ENCODE results near the gene RIMBP3C.
A peak's percentile ranks its signal among the peaks of the same experiment; 100 is the strongest.
"Not testable (repeated sequence)": the region's sequence is repeated elsewhere in the genome, so short reads cannot be mapped to it uniquely, and the experiment has no call there.

Gene RIMBP3C

DNA sequence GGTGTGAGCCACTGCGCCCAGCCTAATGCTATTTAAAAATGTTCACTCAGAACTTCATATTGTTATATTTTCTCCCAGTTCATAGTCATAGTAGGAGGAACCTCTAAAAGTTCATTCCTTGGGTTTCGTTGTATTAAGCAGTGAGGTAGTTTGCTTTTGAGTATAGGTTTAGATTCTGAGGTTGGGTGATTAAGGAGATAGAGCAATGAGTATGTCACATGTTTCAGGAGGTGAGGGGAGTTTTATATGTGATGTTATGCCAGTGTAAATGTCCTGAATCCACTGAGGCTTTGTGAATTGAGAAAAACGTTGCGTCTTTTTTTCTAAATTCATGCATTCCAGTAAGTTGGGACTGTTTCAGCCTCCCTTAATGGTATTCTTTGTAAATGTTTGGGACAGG lies 20.4 kb upstream of the RIMBP3C start:
- DNase-seq (ENCODE audit: low spot score): no peak

DNA sequence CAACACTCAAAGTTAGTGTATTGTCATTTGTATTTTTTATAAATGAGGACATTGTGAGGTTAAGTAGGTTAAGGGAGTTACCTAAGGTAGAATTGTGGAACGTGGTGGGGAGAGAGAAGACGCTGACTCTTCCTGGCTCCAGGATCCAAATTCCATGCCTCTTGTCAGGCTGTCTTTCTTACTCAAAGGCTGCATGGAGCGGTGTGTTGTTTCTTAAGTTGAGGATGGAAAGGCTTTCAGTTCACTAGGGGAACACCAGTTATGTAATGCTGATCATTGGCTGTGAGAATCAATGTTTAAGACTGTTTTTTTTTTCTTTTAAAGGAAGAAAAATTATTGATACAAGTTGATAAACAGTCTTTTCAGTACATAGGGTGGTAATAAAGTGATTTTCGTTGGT lies 19.1 kb upstream of the RIMBP3C start:
- no peak for DNase-seq (ENCODE audit: low spot score)

DNA sequence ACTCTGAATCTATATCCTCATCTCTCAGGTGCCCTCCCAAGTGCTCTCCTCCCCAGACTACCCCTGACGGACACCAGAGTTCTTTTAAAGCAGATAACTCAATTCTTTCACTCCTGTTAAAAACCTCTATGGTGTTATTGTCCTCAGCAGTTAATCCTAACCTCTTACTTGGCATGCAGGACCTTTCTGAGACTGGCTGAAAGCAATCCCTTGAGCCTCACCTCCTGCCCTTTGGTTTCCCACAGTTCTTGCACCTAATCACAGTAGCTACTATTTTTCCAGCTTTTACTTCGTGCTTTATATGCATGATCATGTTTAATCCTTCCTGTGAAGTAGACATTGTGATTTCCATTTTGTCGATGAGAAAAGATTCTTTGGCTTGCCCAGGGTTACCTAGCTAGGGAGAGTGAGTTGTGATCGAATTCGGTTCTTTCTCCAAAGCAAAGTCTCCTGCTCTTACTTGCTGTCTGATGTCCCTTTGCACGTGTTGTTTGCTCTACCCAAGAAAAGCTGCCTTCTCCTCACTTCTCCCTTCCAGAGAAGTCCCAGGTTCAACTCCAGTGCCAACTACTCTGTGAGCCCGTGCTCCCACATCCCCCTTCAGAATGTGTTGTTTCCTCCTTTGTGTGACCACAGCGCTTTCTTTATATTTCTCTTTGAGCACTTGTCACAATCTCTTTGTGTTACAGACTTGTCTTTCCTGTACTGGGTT lies 18.4 kb upstream of the RIMBP3C start:
- DNase-seq (ENCODE audit: low spot score): no peak

DNA sequence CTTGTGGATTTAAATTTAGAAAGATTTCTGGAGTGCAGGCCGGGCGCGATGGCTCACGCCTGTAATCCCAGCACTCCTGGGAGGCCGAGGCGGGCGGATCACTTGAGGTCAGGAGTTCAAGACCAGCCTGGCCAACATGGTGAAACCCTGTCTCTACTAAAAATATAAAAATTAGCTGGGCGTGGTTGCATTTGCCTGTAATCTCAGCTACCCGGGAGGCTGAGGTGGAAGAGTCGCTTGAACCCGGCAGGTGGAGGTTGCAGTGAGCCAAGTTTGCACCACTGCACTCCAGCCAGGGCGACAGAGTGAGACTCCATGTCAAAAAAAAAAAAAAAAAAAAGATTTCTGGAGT lies 17.8 kb upstream of the RIMBP3C start:
- not testable (repeated sequence) for DNase-seq (ENCODE audit: low spot score)

DNA sequence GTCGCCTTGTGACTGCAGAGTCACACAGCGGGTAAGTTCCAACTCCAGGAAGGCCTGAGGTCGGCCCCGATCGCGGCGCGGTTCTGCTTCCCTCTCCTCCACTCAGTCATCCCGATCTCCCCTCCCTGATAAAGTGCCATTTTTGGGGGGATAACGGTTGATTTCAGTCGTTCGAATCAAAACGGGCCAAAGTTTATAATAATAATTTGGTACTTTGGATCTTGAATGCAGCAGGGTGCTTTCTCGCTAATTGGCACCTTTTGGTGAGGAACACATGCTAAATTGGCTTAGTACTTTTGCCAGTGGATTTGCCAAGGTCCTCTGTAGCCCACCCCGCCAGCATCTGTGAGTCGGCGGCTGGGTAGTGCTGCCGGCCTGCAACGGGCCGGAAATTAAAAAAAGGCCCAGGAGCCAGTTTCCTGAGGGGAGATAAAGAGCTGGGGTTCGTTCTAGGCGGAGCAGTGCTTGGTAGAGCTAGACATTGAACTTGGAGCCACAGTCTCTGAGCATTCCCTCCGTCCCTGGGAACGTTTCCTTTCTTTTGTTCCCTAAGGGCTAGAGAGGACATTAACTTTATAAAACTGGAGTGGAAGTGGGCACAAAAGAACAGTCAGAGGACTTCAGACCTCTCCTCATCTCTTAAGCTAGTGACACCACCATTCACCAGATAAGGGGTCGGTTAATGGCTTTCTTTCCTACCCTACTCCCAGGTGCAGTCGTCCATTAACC lies 17.2 kb upstream of the RIMBP3C start:
- no peak for DNase-seq (ENCODE audit: low spot score)

DNA sequence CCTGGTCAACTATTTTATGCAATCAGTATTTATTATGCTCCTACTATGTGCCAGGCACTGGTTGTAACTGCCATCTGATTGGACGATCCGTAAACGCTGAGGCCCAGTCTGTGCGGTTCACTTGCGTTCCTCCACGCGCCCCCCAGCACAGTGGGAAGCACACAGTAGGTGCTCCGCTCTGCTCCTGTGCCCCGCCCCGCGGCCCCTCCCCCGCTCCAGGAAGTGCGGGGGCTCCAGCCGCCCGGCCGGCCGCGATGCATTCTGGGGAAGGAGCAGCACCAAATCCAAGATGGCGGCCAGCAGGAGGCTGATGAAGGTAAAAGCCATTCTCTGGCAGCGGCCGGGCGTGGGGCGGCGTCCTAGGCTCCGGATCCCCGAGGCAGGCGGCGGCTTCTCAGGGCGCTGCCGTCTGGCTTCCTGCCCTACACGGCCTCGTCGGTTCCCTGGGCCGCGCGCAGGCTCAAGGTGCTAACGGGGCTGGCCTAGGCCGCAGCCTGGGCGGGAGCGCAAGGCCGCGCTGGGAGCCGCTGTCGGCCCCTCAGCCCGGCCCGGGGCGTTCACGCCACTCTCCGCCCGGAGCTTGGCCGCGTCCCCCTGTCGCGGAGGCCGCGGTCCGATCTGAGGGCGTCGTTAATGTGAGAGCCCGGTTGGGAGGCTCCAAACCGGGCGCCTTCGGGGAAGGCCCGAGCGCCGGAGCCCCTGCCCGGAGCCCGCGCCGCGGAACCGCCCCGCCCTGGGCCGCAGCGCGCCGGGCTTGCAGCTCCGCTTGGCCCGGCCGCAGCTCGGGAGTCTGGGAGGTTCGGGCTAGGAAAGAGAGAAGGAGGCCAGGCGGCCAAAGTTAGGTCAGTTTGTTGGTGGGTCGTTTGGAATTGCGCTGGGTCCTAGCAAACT lies 16.4 kb upstream of the RIMBP3C start, which contains the start of gene UBE2L3:
Gene UBE2L3 (plus strand): TSS at position 259 of the 891 bp plus-strand sequence. CDS start 31 bp downstream, at position 290.
- DNase-seq (ENCODE audit: low spot score): peak; percentile 90

DNA sequence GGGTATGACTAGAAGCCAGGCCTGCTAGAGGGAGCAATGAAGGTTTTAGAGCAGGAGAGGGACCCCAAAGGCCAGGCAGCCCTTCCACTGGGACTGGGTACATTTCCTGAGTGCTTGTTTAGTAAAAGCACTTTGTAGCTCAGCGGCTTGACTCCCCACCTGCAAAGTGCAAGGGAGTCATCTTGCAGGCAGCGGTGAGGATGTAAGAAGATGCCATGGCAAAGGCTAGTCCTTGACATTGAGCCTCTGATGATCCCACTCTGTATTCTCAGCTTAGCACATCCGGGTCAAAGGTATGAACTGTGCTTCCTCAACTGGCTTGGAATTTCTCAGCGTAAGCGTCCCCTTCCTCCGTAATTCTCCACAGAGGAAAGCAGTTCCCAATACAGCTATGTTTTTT lies 13.2 kb upstream of the RIMBP3C start:
- no peak for DNase-seq (ENCODE audit: low spot score)

DNA sequence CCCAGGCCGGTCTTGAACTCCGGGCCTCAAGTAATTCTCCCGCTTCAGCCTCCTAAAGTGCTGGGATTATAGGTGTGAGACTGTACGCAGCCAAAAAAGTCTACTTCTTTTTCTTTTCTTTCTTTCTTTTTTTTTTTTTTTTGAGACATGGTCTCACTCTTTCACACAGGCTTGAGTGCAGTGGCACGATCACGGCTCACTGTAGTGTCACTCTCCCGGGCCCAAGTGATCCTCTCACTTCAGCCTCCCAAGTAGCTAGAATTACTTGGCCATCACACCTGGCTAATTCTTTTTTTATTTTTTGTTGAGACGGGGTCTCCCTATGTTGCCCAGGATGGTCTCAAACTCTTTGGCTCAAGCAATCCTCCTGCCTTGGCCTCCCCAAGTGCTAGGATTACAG lies 12.7 kb upstream of the RIMBP3C start:
- no peak for DNase-seq (ENCODE audit: low spot score)

DNA sequence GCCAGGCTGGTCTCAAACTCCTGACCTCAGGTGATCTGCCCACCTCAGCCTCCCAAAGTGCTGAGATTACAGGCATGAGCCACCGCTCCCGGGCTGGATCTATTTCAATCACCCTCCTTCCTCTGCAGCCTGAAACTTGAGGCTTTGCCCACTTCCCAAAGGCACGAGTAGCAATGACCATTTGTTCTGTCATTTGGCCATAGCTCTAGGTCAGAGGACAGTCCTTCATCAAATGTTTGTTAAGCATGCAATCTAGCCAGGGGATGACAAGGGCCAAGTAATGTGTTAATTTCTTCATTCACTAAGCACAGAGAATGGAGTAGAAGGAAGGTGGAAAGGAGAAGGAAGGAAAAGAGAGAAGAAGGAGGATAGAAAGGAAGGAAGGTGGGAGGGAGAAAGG lies 9.4 kb upstream of the RIMBP3C start:
- not testable (repeated sequence) for DNase-seq (ENCODE audit: low spot score)

DNA sequence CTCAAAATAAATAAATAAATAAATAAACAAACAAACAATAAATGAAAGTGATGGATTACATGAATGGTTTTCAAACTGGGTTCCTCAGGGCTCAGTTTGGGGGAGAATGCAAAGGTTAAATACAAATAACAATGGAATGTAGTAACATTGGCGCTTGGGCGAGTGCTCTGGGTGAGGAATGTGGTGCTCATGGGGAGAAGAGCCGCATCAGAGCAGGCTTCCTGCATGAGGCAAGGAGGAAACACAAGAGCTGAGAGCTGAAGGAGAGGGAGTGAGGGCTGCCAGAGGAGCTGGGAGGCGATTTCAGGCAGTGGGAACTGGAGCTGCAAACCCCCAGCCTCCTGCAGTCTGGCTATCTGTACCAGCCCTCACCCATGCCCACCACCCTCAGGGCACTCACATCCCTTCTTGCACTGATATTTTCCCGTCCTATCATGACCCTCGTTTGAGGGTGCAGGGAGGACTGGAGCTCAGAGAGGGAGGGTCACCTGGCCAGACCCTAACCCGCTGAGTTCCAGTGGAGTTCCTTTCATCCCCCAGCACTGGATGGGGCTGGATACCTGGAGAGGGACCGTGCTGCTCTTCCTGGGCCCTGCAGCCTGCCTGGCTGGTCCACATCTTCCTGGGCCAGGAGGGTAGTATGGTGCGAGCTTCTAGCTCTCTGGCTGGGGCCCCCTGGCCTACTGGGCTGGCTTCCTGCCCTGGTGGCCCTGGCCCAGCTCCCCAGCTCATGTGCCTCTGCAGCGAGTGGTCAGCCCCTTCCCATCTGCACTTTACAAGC lies 8.3 kb upstream of the RIMBP3C start:
- DNase-seq (ENCODE audit: low spot score): not testable (repeated sequence)

DNA sequence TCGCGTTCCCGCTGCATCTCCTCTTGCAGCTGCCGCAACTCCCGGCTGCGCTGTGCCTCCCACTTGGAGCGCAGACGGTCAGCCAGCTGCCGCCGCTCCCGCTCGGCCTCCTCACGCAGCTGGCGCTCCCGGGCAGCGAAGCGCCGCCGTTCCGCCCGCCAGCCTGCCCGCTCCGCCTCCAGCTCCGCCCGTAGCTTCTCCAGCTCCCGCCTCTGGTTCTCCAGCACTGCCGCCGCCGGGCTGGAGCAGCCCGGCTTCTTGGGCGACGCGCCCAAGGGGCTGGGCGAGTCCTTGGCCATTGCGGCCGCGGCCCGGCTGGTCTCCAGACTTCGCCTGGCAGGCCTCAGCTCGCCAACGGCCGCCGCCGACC lies 598 bp downstream of the RIMBP3C start:
- not testable (repeated sequence) for DNase-seq (ENCODE audit: low spot score)

DNA sequence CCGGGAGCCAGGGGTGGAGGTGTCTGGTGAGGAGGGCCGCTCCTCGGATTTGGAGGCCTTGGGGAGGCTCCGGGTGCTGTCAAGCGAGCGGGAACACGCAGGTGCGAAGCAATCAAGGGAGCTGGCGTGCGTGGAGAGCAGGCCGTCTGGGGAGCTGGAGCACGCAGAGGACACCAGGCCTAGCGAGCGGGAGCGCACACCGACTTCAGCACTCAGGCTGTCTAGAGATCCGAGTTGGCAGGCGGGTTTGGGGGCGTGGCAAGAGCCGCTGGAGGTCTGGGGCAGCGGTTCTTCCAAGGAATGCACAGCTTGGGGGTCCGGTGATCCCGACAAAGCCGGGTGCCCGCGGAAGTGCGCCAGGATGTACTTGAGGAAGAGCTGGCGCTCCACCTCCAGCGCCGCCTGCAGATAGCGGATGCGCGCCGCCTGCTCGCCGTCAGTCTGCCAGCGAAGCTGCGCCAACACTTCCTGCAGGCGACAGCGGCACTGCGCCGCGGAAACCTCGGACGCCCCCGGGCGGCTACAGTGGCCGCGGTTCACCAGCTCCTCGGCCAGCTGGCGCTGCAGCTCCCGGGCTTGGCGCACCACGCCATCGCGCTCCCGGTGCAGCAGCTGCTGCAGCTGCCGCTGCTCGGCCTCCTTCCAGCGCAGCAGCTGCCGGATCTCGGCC lies 1.1 kb downstream of the RIMBP3C start:
- DNase-seq (ENCODE audit: low spot score): not testable (repeated sequence)

DNA sequence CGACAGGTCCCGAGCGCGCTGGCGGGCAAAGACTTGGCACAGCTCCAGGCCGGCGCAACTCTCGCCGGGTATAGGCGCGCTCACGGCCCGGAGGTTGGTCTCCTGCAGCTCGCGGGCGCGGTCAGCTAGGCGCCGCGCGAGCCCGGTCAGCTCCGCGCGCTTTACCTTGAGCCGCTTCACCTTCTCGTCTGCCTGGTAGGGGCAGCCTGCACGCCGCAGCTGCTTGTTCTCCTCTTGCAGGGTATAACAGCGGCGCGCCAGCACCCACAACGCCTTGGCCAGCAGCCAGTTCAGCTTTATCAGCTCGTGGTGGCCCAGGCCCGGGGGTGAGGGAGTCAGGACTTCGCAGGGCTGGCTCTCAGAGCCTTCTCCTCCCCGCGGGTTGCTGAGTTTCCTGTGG lies 1.7 kb downstream of the RIMBP3C start:
- not testable (repeated sequence) for DNase-seq (ENCODE audit: low spot score)

DNA sequence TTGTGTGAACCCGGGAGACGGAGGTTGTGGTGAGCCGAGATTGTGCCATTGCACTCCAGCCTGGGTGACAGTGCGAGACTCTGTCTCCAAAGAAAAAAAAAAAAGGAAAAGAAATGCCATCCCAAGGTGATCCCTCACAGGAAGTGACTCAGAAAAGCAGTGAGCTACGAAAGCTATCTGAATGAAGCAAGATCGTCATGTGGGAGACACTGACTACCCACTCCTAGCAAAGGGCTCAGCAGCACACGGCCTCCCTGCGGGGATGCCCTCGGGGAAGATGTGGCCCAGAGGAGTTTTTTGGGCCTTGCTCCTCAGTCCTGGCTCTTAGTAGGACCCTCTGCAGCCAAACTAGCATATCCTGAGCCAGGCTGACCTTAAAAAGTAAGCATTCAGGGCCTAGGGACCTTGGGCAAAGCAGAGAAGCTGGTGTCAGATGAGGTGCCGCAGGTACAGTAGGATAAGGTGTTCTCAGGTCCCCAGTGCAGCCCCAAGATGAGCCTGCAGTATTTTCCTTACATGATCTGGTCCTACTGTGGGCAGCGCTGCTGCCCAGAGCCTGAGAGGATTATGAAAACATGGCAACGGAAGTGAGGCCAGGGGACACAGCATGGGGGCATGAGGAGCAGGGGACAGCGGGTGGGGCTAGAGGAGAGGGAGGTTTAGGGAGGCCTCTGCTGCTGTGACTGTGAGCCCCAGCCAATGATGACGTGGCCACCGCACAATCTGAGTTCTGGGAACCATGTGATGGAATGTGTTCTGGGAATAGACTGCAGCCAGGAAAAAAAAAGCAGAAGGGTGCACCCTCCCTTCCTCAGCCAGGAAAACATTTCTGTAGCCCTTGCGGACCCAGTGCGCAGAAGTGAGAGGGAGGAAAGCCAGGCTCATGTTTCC lies 6.6 kb downstream of the RIMBP3C start:
- not testable (repeated sequence) for DNase-seq (ENCODE audit: low spot score)

DNA sequence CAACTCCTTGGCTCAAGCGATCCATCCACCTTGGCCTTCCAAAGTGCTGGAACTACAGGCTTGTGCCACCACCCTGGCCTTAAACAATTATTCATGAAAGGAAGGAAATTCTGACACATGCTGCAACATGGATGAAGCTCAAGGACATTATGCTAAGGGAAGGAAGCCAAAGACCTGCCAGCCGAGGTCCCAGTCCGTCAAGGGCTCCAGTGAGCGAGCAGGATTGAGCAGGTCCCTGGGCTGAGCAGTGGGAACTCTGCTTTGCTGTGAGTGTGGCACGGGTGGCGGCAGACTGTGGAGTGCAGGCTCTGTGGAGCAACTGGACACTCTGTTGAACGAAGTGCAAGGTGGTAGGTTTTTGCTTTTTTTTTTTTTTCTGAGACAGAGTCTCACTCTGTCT lies 11.4 kb downstream of the RIMBP3C start:
- not testable (repeated sequence) for DNase-seq (ENCODE audit: low spot score)

DNA sequence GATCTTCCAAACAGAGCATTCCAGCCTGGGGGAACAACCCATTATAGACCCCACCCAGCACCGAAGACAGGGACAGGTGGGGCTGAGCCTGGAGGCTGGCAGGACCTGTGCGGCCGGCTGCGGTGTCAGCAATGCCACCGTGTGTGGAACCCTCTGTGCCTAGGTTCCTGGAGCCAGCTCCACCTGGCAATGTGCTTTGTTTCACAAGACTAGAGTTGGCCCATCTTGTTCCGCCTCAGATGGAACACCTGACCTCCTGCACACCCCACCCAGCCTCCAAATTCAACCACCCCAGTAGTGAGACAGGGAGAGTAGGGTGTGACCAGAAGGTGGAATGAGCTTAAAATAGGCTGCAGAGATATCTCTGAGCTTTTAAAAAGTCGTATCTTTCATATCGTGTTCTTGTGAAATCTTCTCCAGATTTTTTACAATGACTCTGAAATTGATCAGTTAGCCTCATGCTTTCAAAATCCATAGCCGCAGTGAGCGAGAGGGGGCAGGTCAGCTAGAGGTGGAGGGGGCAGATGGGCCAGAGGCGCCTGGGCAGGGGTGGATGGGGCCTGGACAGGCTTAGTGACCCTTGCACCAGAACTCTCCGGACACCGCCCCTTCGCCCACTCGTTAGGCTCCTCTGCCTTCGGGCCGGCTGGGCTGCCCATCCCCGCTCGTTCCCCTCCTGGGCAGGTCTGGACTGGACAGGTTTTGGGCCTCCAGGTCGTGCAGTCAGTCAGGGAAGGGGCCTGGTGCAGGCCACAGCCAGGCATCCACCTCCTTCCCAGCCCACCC lies 18.2 kb downstream of the RIMBP3C start:
- not testable (repeated sequence) for DNase-seq (ENCODE audit: low spot score)

DNA sequence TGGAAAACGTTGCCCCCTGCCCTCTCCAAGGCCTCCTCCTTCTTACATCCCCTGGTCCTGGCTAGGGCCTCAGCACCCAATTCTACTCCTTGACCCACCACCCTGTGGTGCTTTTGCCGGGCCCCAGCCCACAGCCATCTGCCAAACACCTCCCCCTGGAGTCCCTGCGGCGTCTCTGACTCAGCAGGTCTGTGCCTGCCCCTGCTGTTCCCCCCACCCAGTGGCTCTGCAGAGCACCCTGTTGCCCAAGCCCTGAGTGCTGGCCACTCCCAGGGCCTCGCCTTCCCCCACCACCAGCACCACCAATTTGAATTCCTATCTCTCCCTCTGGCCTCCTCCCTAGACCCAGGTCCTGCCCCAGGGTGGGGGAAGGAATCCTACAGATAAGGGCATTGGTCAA lies 19.7 kb downstream of the RIMBP3C start:
- not testable (repeated sequence) for DNase-seq (ENCODE audit: low spot score)

DNA sequence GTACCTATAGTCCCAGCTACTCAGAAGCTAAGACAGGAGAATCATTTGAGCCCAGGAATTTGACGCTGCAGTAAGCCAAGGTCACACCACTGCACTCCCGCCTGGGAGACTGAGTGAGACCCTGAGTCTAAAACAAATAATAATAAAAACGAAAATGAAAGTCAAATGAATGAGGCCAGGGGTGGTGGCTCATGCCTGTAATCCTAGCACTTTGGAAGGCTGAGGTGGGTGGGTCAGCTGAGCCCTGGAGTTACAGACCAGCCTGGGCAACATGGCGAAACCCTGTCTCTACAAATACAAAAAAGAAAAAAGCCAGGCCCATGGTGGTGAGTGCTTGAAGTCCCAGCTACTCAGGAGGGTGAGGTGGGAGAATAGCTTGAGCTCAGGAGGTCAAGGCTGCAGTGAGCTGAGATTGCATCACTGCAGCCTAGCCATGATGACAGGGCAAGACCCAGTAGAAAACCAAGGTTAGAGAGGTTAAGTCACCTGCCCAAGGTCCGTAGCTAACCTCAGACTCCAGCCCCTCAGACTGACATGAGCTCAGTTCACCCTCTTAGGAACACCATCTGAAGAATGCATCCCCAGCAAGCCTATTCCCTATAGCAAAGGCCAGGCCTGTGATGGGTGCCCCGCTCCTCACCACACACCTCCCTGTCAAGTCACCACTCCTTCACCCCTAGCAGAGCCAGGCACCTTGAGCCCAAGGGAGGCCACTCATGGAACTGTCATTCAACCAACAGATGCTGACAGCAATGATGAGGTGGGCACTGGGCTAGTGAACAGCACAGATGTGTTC lies 24.4 kb downstream of the RIMBP3C start:
- not testable (repeated sequence) for DNase-seq (ENCODE audit: low spot score)
